HG02884 (cell line): ENCODE results near the gene CCDC184.
A peak's percentile ranks its signal among the peaks of the same experiment; 100 is the strongest.

Experiments
- ATAC-seq: cut with Tn5 transposase; IDR thresholded peaks from one replicate; pipeline ENCODE4 v1.9.1; 2021; ENCODE audit warnings: mild to moderate bottlenecking, moderate library complexity; ENCODE audit not compliant: unreplicated experiment

CCDC184 gene

GRCh38 chr12:48177982-48178381 lies 5.5 kb upstream of the CCDC184 start:
- ATAC-seq, result no peak

- no peak for ATAC-seq
These were observed 4.0 kb upstream of the CCDC184 start for GRCh38 chr12:48179466-48179865.

- ATAC-seq, result no peak
These were observed 3.0 kb upstream of the CCDC184 start for GRCh38 chr12:48180424-48180823.

GRCh38 chr12:48180857-48181495 lies 2.5 kb upstream of the CCDC184 start:
- no peak for ATAC-seq

GRCh38 chr12:48182631-48183030 lies 813 bp upstream of the CCDC184 start:
- no peak for ATAC-seq

GRCh38 chr12:48183876-48184548 lies 568 bp downstream of the CCDC184 start:
- ATAC-seq, result no peak

GRCh38 chr12:48184549-48184922 lies 1.1 kb downstream of the CCDC184 start:
- no peak for ATAC-seq

- ATAC-seq, result no peak
These were observed 1.9 kb downstream of the CCDC184 start for GRCh38 chr12:48185181-48185919.

- ATAC-seq, result no peak
These were observed 4.7 kb downstream of the CCDC184 start for GRCh38 chr12:48187916-48188695.

- ATAC-seq, result no peak
These were observed 6.1 kb downstream of the CCDC184 start for GRCh38 chr12:48189331-48190125.

GRCh38 chr12:48191096-48191495 lies 7.7 kb downstream of the CCDC184 start:
- ATAC-seq, result no peak

GRCh38 chr12:48192861-48193260 lies 9.4 kb downstream of the CCDC184 start:
- ATAC-seq, result no peak

- ATAC-seq, result no peak
These were observed 10.2 kb downstream of the CCDC184 start for GRCh38 chr12:48193623-48194022.

- no peak for ATAC-seq
These were observed 11.4 kb downstream of the CCDC184 start for GRCh38 chr12:48194799-48195201.

GRCh38 chr12:48197549-48197970 lies 14.1 kb downstream of the CCDC184 start:
- no peak for ATAC-seq

GRCh38 chr12:48197971-48198671 lies 14.7 kb downstream of the CCDC184 start:
- ATAC-seq, result peak; percentile 100

- ATAC-seq, result peak; percentile 16
These were observed 15.2 kb downstream of the CCDC184 start for GRCh38 chr12:48198672-48198971.

GRCh38 chr12:48198985-48199384 lies 15.5 kb downstream of the CCDC184 start:
- ATAC-seq, result no peak

- ATAC-seq, result no peak
These were observed 16.4 kb downstream of the CCDC184 start for GRCh38 chr12:48199774-48200221.

- no peak for ATAC-seq
These were observed 17.6 kb downstream of the CCDC184 start for GRCh38 chr12:48201091-48201490.
